Karpas-422 (cell line): Measurements from ENCODE around the gene PPM1J. TPM values are rescaled to one million over a fixed set of nuclear protein-coding genes. Genes with fewer than 3 reads are reported as not detected.

Experiments used
- DNase-seq: peaks from one replicate; pipeline ENCODE4 v3.0.0-alpha.2; 2015
- H2AFZ ChIP-seq: fragments of 200-600 bp; sonication (generic); 2 replicates; pipeline ENCODE4 v1.6.1; 2014; ENCODE audit warnings: antibody characterized with exemption, low read length, mixed read lengths
- H3K27ac ChIP-seq: fragments of 200-600 bp; sonication (generic); 2 replicates; pipeline ENCODE4 v1.5.1; 2014; ENCODE audit warnings: mild to moderate bottlenecking, low read length, moderate library complexity
- H3K27me3 ChIP-seq: fragments of 200-600 bp; sonication (generic); 2 replicates; pipeline ENCODE4 v1.6.1; 2014; ENCODE audit warnings: low read length, mixed read lengths
- H3K36me3 ChIP-seq: fragments of 200-600 bp; sonication (generic); 2 replicates; pipeline ENCODE4 v1.6.1; 2014; ENCODE audit warnings: low read length, mixed read lengths; ENCODE audit not compliant: insufficient read depth
- H3K4me1 ChIP-seq: fragments of 200-600 bp; sonication (generic); 2 replicates; pipeline ENCODE4 v1.6.1; 2014; ENCODE audit warnings: mild to moderate bottlenecking, low read length, mixed read lengths
- H3K4me2 ChIP-seq: fragments of 200-600 bp; sonication (generic); 2 replicates; pipeline ENCODE4 v1.6.1; 2014; ENCODE audit warnings: low read length, low read depth, mild to moderate bottlenecking; ENCODE audit not compliant: poor library complexity, severe bottlenecking
- H3K4me3 ChIP-seq: fragments of 200-600 bp; sonication (generic); 2 replicates; pipeline ENCODE4 v1.5.1; 2014; ENCODE audit warnings: mild to moderate bottlenecking, antibody characterized with exemption, low read length, mixed read lengths
- H3K79me2 ChIP-seq: fragments of 200-600 bp; sonication (generic); 2 replicates; pipeline ENCODE4 v1.6.1; 2014; ENCODE audit warnings: mild to moderate bottlenecking, low read length, mixed read lengths
- H3K9ac ChIP-seq: fragments of 200-600 bp; sonication (generic); 2 replicates; pipeline ENCODE4 v1.6.0; 2014; ENCODE audit warnings: low read length
- H3K9me2 ChIP-seq: fragments of 200-600 bp; sonication (generic), shearing (Covaris generic); replicated peaks from 2 replicates; pipeline ENCODE4 v1.6.0; 2014; ENCODE audit warnings: mild to moderate bottlenecking, low read length, moderate library complexity; ENCODE audit not compliant: insufficient read depth
- H3K9me3 ChIP-seq: fragments of 300-700, 200-600 bp; sonication (generic); 2 replicates; pipeline ENCODE4 v1.6.1; 2014; ENCODE audit warnings: low read length, mixed read lengths
- H4K20me1 ChIP-seq: fragments of 200-600 bp; sonication (generic); 2 replicates; pipeline ENCODE4 v1.6.1; 2014; ENCODE audit warnings: mild to moderate bottlenecking, antibody characterized with exemption, low read length, low read depth; ENCODE audit not compliant: insufficient read depth
- total RNA-seq: library from RNA; depleted of rRNA; stranded (reverse); fragments of >200 nt; shearing (Covaris generic); gene quantifications from 2 replicates; pipeline ENCODE4 v1.2.3, GENCODE V29; 2014; ENCODE audit warnings: low replicate concordance

The PPM1J gene
- total RNA-seq, 1 experiment from 2014 or later, result not detected

DNA sequence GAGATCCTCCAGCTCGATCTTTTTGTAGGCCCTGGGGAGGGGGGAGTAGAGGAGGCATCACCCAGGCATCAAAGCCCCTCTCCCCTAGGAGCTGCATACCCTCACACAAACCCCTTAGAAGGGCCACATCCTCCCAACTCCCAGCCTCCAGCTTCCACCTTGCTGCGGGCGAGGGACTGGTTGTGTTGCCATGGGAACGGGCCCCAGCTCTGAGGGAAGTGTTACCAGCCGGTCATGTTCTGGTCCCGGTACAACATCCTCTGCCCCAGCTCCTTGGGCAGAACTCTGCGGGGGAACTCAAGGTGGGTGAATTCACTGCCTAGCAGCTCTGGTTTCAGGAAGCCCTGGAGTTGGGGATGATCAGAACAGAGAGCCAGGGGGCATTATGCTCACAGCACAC is 4.1 kb downstream of the PPM1J start:
- peaks cover 3% of the 10 kb centered on the region for H4K20me1 ChIP-seq
- H3K4me1 ChIP-seq, result peaks cover 32% of the 10 kb centered on the region
- no peak overlapping the region for H3K9ac ChIP-seq

DNA sequence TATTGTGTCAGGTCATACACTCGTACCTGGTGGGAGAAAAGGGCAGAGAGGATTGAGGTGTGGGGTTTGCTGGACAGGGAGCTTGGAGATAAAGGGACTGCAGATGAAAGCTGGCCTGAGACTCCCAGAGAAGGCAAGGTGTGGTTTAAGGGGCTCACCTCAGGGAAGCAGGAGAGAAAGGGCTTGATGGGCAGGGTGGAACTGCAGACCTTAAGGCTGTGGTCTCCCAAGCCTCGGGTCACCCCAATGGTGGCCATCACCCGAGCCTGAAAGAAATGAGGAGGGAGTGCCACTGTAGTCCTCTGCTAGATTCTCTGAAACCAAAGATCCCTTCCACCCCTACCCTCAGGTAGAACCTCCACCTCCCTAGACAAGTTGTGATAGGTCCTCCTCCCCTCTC is 4.5 kb downstream of the PPM1J start:
- peaks cover 32% of the 10 kb centered on the region for H3K4me1 ChIP-seq
- H3K4me3 ChIP-seq, result no peak overlapping the region
- no peaks in the 10 kb centered on the region for H3K9me2 ChIP-seq
- no peaks in the 10 kb centered on the region for H3K9me3 ChIP-seq
- H2AFZ ChIP-seq, result no peak overlapping the region
- H3K9ac ChIP-seq, result no peak overlapping the region
- H4K20me1 ChIP-seq, result peaks cover 3% of the 10 kb centered on the region
- no peak overlapping the region for H3K4me2 ChIP-seq
- no peak overlapping the region for H3K27ac ChIP-seq
- no peaks in the 10 kb centered on the region for H3K36me3 ChIP-seq
- DNase-seq, result no peak
- no peaks in the 10 kb centered on the region for H3K79me2 ChIP-seq
- no peaks in the 10 kb centered on the region for H3K27me3 ChIP-seq

More for the DNA sequence above, 4.1 kb downstream of the PPM1J start:
- Histone ChIP-seq H3K9me2 (no peaks in the 10 kb centered on the region), H2AFZ (no peak overlapping the region), H3K27me3 (no peaks in the 10 kb centered on the region), H3K36me3 (no peaks in the 10 kb centered on the region), H3K79me2 (no peaks in the 10 kb centered on the region), H3K9me3 (no peaks in the 10 kb centered on the region), H3K27ac (no peak overlapping the region), H3K4me3 (no peak overlapping the region), H3K4me2 (no peak overlapping the region)
- DNase-seq, result no peak

DNA sequence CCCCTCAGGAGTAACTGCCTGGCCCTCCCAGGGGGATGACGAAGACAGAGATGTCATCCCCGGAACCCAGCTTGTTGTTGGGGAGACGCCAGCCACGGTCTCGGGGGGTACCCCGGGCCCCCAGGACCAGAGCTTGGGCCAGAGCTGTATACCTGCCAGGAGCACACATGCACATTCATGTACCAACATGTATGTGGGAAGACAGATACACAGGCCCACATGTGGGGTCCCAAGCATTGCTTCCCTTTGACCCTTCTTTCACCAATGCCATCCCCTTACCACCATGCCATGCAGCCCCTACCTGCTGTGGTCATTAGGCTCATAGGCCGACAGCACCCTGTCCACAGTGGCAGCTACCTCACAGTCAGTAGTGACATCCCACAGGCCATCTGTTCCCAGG is 5.0 kb downstream of the PPM1J start:
- Histone ChIP-seq H3K27me3 (no peaks in the 10 kb centered on the region), H3K4me2 (no peak overlapping the region), H2AFZ (no peak overlapping the region), H3K4me3 (no peak overlapping the region), H3K4me1 (peaks cover 33% of the 10 kb centered on the region), H3K9ac (no peak overlapping the region), H3K36me3 (no peaks in the 10 kb centered on the region), H4K20me1 (peaks cover 3% of the 10 kb centered on the region), H3K9me3 (no peaks in the 10 kb centered on the region), H3K27ac (no peak overlapping the region), H3K9me2 (no peaks in the 10 kb centered on the region), H3K79me2 (no peaks in the 10 kb centered on the region)
- no peak for DNase-seq

DNA sequence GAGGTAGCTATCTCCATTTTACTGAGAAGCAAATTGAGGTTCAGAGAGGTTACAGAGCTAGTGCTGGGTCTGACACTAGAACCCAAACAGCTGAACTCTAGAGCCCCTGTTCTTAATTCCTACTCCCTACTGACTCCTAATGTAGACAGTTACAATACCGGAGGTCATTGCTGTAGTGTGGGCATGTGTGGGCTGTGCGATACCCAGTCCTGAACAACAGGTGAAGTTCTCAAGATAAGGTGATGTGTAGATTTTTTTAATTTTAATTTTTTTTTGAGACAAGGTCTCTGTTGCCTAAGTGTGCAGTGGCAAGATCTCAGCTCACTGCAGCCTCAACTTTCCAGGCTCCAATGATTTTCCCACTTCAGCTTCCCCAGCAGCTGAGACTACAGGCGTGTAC is 6.6 kb downstream of the PPM1J start:
- H3K79me2 ChIP-seq, result no peaks in the 10 kb centered on the region
- H3K27me3 ChIP-seq, result no peaks in the 10 kb centered on the region
- no peaks in the 10 kb centered on the region for H3K9me2 ChIP-seq

DNA sequence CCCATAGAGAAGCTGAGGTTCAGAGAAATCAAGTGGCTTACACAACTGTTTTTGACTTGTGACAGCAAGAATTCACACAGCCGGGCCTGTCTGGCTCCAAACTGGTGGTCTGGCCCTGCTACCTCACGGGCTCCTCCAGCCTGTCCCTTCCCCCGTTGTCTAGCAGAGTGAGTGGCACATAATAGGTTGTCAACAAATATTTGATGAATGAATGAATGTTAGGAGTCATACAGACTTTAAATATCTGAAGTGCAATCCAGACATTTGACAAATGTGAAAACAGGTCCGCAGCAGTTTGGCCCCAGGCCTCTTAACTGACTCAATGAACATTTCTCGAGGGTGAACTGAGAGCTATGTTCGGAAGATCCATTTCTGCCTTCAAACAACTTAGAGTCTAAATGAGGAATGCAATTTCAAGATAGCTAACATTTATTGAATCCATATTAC is 7.1 kb downstream of the PPM1J start:
- H3K9ac ChIP-seq, result no peak overlapping the region
- no peaks in the 10 kb centered on the region for H3K9me2 ChIP-seq
- DNase-seq, result no peak
- H3K4me2 ChIP-seq, result no peak overlapping the region
- no peaks in the 10 kb centered on the region for H3K36me3 ChIP-seq
- no peaks in the 10 kb centered on the region for H3K9me3 ChIP-seq
- H3K27ac ChIP-seq, result no peak overlapping the region
- peaks cover 29% of the 10 kb centered on the region for H3K4me1 ChIP-seq
- no peaks in the 10 kb centered on the region for H3K79me2 ChIP-seq
- no peaks in the 10 kb centered on the region for H3K27me3 ChIP-seq
- H3K4me3 ChIP-seq, result no peak overlapping the region
- 0 out of 2 replicates have a peak, but pooled peaks cover 4% of the 10 kb centered on the region for H4K20me1 ChIP-seq
- no peak overlapping the region for H2AFZ ChIP-seq

More for the DNA sequence above, 6.6 kb downstream of the PPM1J start:
- no peak for DNase-seq
- H2AFZ ChIP-seq, result no peak overlapping the region
- no peak overlapping the region for H3K9ac ChIP-seq
- no peak overlapping the region for H3K27ac ChIP-seq
- H3K9me3 ChIP-seq, result no peaks in the 10 kb centered on the region
- H3K4me1 ChIP-seq, result peaks cover 29% of the 10 kb centered on the region
- H3K36me3 ChIP-seq, result no peaks in the 10 kb centered on the region
- H3K4me2 ChIP-seq, result no peak overlapping the region
- 0 out of 2 replicates have a peak, but pooled peaks cover 4% of the 10 kb centered on the region for H4K20me1 ChIP-seq
- H3K4me3 ChIP-seq, result no peak overlapping the region

DNA sequence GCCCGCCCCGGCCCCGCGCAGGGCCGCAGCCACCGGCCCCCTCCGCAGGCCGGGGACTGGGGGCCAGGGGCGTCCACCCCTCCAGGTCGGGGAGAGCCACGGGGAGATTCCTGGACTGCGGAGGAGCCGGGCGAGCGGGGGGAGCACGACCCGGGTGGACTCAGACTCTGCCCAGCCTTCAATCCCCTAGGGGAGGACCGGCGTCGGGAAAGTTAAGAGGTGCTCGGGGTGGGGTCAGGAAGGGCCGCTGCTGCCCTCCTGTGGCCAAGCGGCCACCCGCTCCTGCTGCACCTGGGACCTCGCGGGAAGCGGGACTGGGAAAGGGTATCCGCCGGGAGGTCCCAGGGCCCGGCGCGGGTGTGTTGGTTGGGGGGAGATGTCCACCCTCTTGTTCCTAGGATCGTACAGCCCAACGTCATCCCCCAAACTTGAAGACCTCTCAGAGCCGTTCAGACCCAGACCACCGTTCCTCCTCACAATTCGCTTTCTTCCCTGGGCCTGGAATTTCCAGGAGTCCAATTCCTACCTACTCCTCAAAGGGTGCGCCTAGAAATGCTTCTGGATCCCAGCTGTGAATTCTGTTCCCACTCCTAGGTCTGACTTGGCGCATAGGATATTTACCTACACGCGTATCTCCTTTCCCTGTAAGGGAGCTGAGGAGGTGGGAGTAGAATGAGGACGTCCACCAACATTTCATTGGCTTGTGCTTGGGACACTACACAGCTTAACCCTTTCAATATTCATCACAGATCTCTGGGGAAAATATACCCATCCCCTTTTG is 7.7 kb downstream of the PPM1J start:
- H3K9me3 ChIP-seq, result no peaks in the 10 kb centered on the region
- peak overlapping the region; percentile 63; the same call in 1 of the 2 replicates for H3K4me3 ChIP-seq
- H3K9ac ChIP-seq, result peak overlapping the region; percentile 68
- DNase-seq, result peak; percentile 80
- H4K20me1 ChIP-seq, result 0 out of 2 replicates have a peak, but pooled peaks cover 4% of the 10 kb centered on the region
- no peaks in the 10 kb centered on the region for H3K79me2 ChIP-seq
- no peaks in the 10 kb centered on the region for H3K27me3 ChIP-seq
- H2AFZ ChIP-seq, result no peak overlapping the region
- H3K27ac ChIP-seq, result no peak overlapping the region
- peak overlapping the region; percentile 77 for H3K4me2 ChIP-seq
- peaks cover 29% of the 10 kb centered on the region for H3K4me1 ChIP-seq
- no peaks in the 10 kb centered on the region for H3K36me3 ChIP-seq
- H3K9me2 ChIP-seq, result no peaks in the 10 kb centered on the region

DNA sequence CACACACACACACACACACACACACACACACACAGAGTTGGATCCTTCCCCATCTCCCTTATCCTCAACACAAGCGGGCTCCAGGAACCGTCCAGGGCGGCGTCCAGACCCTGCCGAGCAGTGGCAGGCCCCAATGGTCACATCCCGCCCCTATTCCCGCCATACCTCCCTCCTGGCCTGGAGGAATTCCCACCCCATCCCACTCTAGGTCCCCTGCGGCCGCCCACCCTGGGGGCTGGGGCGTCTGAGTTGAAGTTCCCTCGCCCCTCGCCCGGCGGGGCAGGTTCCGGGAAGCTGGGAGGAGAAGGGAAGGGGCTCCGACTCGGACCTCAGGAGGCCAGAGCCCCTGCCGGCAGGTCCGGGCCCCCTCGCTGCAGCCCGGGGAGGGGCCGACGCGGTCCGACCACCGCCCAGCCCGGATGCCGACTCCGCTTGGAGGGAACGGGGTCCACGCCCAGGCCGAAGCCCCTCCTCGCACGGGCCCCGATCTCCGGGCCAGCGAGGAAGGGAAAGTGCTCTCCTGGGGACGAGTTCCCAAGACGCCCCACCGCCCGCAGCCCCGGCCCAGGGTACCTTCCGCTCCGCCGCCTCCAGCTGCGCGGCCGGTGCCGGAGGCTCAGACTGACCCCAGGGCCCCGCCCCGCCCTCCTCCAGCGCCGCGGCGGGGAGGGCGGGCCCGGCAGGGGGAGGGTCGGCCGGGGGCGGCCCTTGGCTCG is 8.5 kb downstream of the PPM1J start, which contains the start of gene RHOC:
TSS of gene RHOC (minus strand) at position 623 of the 716 bp plus-strand sequence. CDS start 3,328 bp downstream, outside the sequence.
- 0 out of 2 replicates have a peak, but pooled peaks cover 7% of the 10 kb centered on the region for H4K20me1 ChIP-seq
- H3K4me1 ChIP-seq, result peaks cover 29% of the 10 kb centered on the region
- H3K9ac ChIP-seq, result peak within 1 kb of the TSS; percentile 68
- no peaks in the 10 kb centered on the region for H3K27me3 ChIP-seq
- H3K27ac ChIP-seq, result no peak within 1 kb of the TSS
- peak within 1 kb of the TSS; percentile 77 for H3K4me2 ChIP-seq
- H3K79me2 ChIP-seq, result no peaks in the 10 kb centered on the region
- no peaks in the 10 kb centered on the region for H3K9me2 ChIP-seq
- no peak within 1 kb of the TSS for H2AFZ ChIP-seq
- peak within 1 kb of the TSS; percentile 65; the same call in 1 of the 2 replicates for H3K4me3 ChIP-seq
- H3K36me3 ChIP-seq, result no peaks in the 10 kb centered on the region
- H3K9me3 ChIP-seq, result no peaks in the 10 kb centered on the region
- DNase-seq, result peak; percentile 72
